Testis (tissue), 3 donors: ENCODE measurements around the gene WDR45B. TPM values are rescaled to one million over a fixed set of nuclear protein-coding genes. Genes with fewer than 3 reads are reported as not detected.
"Not testable (repeated sequence)": the region's sequence is repeated elsewhere in the genome, so short reads cannot be mapped to it uniquely, and the experiment has no call there.

Source experiments
- DNase-seq: peaks from one replicate; pipeline ENCODE4 v3.0.0-alpha.2; 2019
- H3K27ac ChIP-seq, 2 donors: fragments of 200-600 bp; sonication (generic); one replicate each; pipeline ENCODE4 v1.5.1; 2019
- H3K27me3 ChIP-seq: fragments of 200-600 bp; sonication (generic); one replicate; pipeline ENCODE4 v1.5.1; 2019
- H3K36me3 ChIP-seq: fragments of 200-600 bp; sonication (generic); one replicate; pipeline ENCODE4 v1.5.1; 2017; ENCODE audit warnings: low read depth; ENCODE audit errors: missing control alignments
- H3K4me1 ChIP-seq: fragments of 200-600 bp; sonication (generic); one replicate; pipeline ENCODE4 v1.5.1; 2019
- H3K4me3 ChIP-seq, 2 donors: fragments of 200-600 bp; sonication (generic); one replicate each; pipeline ENCODE4 v1.5.1; 2017 to 2019
- H3K9me3 ChIP-seq: fragments of 200-600 bp; sonication (generic); one replicate; pipeline ENCODE4 v1.5.1; 2017
- POLR2A ChIP-seq: fragments of 450-650 bp; IDR thresholded peaks from one replicate; pipeline ENCODE4 v1.6.1; 2017; ENCODE audit warnings: antibody characterized with exemption, mild to moderate bottlenecking, moderate library complexity
- WGBS, 2 donors: methylation state at CpG; one replicate each; pipeline ENCODE4 v1.1.5; 2018; 5-methylcytosine and 5-hydroxymethylcytosine counted together
- intact Hi-C: fragments of 100-400 bp; cut with DNase I; formaldehyde crosslinking; loops from one replicate; pipeline ENCODE4 v1.15.1; 2023; ENCODE audit warnings: low total_unique reads
- polyA plus RNA-seq: library from polyadenylated mRNA; stranded (reverse); fragments of 350-450 nt; fragmentation: Illumina TruSeq; extraction: RNeasy Lipid Tissue Mini Kit (QIAGEN cat#74804); gene quantifications from one replicate; pipeline ENCODE4 v1.2.3, GENCODE V29; 2014; ENCODE audit warnings: low read depth, low replicate concordance; ENCODE audit not compliant: insufficient read depth
- total RNA-seq, 2 donors: library from RNA; depleted of rRNA; stranded (reverse); fragments of >200 nt; gene quantifications; one replicate each; pipeline ENCODE4 v1.2.3, GENCODE V29; 2016
- TF ChIP-seq, protein P1 (sequence below), 3 experiments: fragments of 450-650 bp in 2 of 3; fragments of 200-600 bp in 1 of 3; sonication (generic) in 1 of 3; IDR thresholded peaks; one replicate each; pipeline ENCODE4 v1.5.1; 2016 to 2019; ENCODE audit warnings: antibody characterized with exemption in 3 of 3, mild to moderate bottlenecking in 2 of 3, moderate library complexity in 1 of 3

WDR45B gene
- total and polyA plus RNA-seq, 3 donors from 2014 or later, result 142 to 165 (median 163) TPM

DNA sequence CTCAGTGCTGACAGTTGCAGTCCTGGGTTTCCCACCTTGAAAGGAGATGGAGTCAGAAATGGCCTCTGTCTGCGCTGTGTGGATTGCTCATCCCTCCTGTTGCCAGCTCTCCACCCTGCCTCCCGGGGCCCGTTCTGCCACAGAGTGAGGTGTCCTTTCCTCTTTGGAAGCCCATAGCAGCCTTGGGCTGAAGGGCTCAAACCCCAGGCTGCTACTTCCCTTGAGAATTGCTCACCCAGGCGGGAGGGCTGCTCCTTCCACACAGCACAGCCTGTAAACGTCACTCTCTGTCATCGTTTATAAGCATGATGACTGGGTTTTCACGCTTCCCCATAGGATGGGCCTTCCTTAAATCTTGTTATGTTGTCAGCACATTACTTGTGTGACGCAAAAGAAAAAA is 66.0 kb downstream of the WDR45B start:
- no peak for TF ChIP-seq POLR2A
- TF ChIP-seq, protein P1, sequence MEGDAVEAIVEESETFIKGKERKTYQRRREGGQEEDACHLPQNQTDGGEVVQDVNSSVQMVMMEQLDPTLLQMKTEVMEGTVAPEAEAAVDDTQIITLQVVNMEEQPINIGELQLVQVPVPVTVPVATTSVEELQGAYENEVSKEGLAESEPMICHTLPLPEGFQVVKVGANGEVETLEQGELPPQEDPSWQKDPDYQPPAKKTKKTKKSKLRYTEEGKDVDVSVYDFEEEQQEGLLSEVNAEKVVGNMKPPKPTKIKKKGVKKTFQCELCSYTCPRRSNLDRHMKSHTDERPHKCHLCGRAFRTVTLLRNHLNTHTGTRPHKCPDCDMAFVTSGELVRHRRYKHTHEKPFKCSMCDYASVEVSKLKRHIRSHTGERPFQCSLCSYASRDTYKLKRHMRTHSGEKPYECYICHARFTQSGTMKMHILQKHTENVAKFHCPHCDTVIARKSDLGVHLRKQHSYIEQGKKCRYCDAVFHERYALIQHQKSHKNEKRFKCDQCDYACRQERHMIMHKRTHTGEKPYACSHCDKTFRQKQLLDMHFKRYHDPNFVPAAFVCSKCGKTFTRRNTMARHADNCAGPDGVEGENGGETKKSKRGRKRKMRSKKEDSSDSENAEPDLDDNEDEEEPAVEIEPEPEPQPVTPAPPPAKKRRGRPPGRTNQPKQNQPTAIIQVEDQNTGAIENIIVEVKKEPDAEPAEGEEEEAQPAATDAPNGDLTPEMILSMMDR (IDR thresholded peaks at IDR 0.05), result no peak
- Histone ChIP-seq H3K4me1 (no peaks in the 10 kb centered on the region), H3K27me3 (no peaks in the 10 kb centered on the region), H3K9me3 (no peaks in the 10 kb centered on the region), H3K36me3 (no peaks in the 10 kb centered on the region), H3K4me3 (no peak overlapping the region), H3K27ac (no peak overlapping the region)
- DNase-seq, result no peak
- intact Hi-C loops, result no loop called here
- WGBS, 2 donors, result 83 to 89% methylated on average over 8 of the region's 8 CpGs

DNA sequence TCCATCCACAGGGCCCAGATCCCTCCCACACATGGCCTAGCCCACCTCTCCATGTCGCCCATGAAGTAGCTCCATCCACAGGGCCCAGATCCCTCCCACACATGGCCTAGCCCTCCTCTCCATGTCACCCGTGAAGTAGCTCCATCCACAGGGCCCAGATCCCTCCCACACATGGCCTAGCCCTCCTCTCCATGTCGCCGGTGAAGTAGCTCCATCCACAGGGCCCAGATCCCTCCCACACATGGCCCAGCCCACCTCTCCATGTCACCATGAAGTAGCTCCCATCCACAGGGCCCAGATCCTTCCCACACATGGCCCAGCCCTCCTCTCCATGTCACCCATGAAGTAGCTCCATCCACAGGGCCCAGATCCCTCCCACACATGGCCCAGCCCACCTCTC is 68.3 kb downstream of the WDR45B start:
- DNase-seq, intact Hi-C loops, H3K27me3 ChIP-seq, H3K4me3 ChIP-seq, H3K27ac ChIP-seq, H3K4me1 ChIP-seq, H3K9me3 ChIP-seq, H3K36me3 ChIP-seq: not testable (repeated sequence)
- 73 to 82% methylated on average over 4 of the region's 4 CpGs for WGBS, 2 donors

DNA sequence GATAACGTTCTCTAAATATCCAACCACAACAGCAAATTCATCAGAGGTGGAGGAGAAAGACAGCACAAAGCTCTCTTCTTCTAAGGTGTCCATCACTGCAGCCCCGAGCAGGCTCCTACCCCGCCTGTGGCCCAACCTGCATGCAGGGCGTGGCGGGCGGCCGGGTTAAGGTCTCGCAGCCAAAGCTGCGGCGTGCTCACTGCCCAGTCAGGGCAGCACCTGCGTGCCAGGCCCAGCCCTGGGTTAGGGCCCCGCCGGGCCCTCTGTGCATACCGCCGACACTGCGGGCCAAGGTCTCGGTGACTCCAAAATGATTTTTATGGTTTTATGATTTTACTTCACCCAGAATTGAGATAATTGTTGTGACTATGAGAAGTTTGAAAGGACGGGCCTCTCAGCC is 70.9 kb downstream of the WDR45B start:
- intact Hi-C loops, result no loop called here
- no peaks in the 10 kb centered on the region for H3K27me3 ChIP-seq
- H3K36me3 ChIP-seq, result no peaks in the 10 kb centered on the region
- H3K9me3 ChIP-seq, result no peaks in the 10 kb centered on the region
- H3K27ac ChIP-seq, result no peak overlapping the region
- TF ChIP-seq POLR2A, result no peak
- TF ChIP-seq, protein P1 (IDR thresholded peaks at IDR 0.05), result no peak
- 92 to 95% methylated on average over 7 to 18 of the region's 18 CpGs for whole genome bisulfite sequencing, 2 donors
- no peak for DNase-seq
- no peak overlapping the region for H3K4me3 ChIP-seq
- H3K4me1 ChIP-seq, result no peaks in the 10 kb centered on the region

DNA sequence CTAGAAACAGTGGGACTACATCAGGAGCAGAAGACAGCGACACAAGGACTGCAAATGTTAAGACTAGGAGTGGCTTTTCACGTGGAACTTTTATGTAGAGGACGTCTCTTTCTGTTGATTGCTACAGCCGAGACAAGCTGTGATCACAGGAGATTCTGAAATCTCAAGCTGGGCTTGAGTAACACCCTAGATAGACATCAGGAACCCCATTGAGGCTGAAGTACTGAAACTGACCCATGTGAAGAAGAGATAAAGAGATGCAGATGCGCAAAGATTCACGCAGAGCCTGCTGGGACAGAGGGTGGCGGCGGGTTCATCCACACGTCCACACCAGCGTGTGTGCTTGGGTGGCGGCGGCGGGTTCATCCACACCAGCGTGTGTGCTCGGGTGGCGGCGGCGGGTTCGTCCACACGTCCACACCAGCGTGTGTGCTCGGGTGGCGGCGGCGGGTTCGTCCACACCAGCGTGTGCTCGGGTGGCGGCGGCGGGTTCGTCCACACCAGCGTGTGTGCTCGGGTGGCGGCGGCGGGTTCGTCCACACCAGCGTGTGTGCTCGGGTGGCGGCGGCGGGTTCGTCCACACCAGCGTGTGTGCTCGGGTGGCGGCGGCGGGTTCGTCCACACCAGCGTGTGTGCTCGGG is 72.5 kb downstream of the WDR45B start:
- WGBS, 2 donors, result 93 to 96% methylated on average over 14 to 20 of the region's 52 CpGs
- H3K27ac ChIP-seq, H3K4me3 ChIP-seq, H3K4me1 ChIP-seq, DNase-seq, H3K27me3 ChIP-seq, intact Hi-C loops, H3K36me3 ChIP-seq, H3K9me3 ChIP-seq: not testable (repeated sequence)

DNA sequence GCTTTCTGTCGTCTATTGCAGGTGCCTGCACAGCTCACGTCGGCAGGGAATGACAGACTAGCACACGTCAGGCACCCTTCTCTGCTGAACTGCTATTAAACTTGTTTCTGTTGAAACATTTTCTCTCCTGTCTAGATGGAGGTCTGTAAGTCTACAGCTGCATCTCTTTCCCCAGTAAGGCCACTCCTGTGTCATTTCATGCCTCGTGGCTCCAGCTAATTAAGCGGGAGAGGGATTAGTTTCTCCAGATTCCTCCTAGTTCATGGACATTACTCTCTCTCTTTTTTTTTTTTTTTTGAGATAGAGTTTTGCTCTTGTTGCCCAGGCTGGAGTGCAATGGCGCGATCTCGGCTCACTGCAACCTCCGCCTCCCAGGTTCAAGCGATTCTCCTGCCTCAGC is 74.2 kb downstream of the WDR45B start:
- Histone ChIP-seq H3K9me3 (no peaks in the 10 kb centered on the region), H3K36me3 (no peaks in the 10 kb centered on the region), H3K4me3 (no peak overlapping the region), H3K4me1 (no peaks in the 10 kb centered on the region), H3K27me3 (no peaks in the 10 kb centered on the region), H3K27ac (no peak overlapping the region)
- intact Hi-C loops, result no loop called here
- WGBS, 2 donors, result 85 to 86% methylated on average over 11 of the region's 11 CpGs
- no peak for DNase-seq
- no peak for TF ChIP-seq POLR2A
- TF ChIP-seq, protein P1 (IDR thresholded peaks at IDR 0.05), result no peak

DNA sequence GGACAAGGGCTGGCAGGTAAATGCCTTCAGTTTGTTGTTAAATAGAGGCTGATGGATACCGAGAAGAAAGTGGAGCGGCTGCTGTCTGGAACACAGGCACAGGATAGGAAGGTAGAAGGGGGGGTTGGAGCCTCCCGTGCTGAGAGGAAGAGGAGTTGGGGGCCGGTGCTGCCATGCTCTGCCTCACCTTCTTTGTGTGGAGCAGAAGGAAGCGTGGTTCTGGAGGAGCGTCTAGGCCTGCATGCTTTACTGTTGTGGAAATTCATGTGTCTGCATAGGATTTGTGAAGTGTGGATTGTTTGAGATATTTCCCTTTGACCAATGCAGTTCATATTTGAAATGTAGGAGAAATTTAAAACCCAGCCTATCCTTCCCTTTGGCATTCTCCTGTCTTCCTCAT is 76.4 kb downstream of the WDR45B start:
- Histone ChIP-seq H3K27me3 (no peaks in the 10 kb centered on the region), H3K27ac (no peak overlapping the region), H3K4me3 (no peak overlapping the region), H3K4me1 (peaks cover 2% of the 10 kb centered on the region), H3K9me3 (no peaks in the 10 kb centered on the region), H3K36me3 (no peaks in the 10 kb centered on the region)
- 86 to 89% methylated on average over 6 of the region's 6 CpGs for WGBS, 2 donors
- no peak for DNase-seq
- TF ChIP-seq POLR2A, result no peak
- TF ChIP-seq, protein P1 (IDR thresholded peaks at IDR 0.05), result no peak
- intact Hi-C loops, result no loop called here
